Stimulated activated naive B cell treated with anti-CD40 and anti-IgM and Interleukin-4, amounts not matched to agents 10 μg/mL and 1 μg/mL and 100 μg/mL, for 72 hours (primary cell): ENCODE measurements around the gene CBLIF.
"Not testable (repeated sequence)": the region's sequence is repeated elsewhere in the genome, so short reads cannot be mapped to it uniquely, and the experiment has no call there.

Experiments
- ATAC-seq, 2 donors: fragments of 150-1000 bp; cut with Tn5 transposase; replicated peaks; 2 replicates each; pipeline ENCODE4 v1.10.0; 2021; ENCODE audit warnings: moderate library complexity in 1 of 2
- DNase-seq: peaks from one replicate; pipeline ENCODE4 v3.0.0; 2021
- H3K27ac Mint-ChIP-seq: one replicate; pipeline ENCODE4 v1.8.0; 2022; ENCODE audit warnings: mild to moderate bottlenecking, mixed read lengths
- H3K27me3 Mint-ChIP-seq, 2 donors: one replicate each; pipeline ENCODE4 v1.8.0; 2022; ENCODE audit warnings: mixed read lengths in 2 of 2
- H3K36me3 Mint-ChIP-seq, 2 donors: one replicate each; pipeline ENCODE4 v1.8.0; 2022; ENCODE audit warnings: mixed read lengths in 2 of 2, mild to moderate bottlenecking in 1 of 2
- H3K4me1 Mint-ChIP-seq, 2 donors: one replicate each; pipeline ENCODE4 v1.8.0; 2022; ENCODE audit warnings: mixed read lengths in 2 of 2, mild to moderate bottlenecking in 1 of 2
- H3K4me3 Mint-ChIP-seq, 2 donors: one replicate each; pipeline ENCODE4 v1.8.0; 2022; ENCODE audit warnings: mild to moderate bottlenecking in 2 of 2, mixed read lengths in 2 of 2, moderate library complexity in 1 of 2
- H3K9me3 Mint-ChIP-seq, 2 donors: one replicate each; pipeline ENCODE4 v1.8.0; 2022; ENCODE audit warnings: mixed read lengths in 2 of 2, mild to moderate bottlenecking in 1 of 2

The CBLIF gene

GRCh38 chr11:59845399-59845798 is at the start of gene CBLIF:
Gene CBLIF, minus strand, starts transcription at chr11:59845499. Its CDS starts 46 bp downstream, at chr11:59845453.
- Mint-ChIP-seq H3K27me3 (peaks cover 0 to 11% of the 10 kb centered on the region in 2 donors), H3K4me1 (no peaks in the 10 kb centered on the region), H3K4me3 (no peak within 1 kb of the TSS), H3K9me3 (no peaks in the 10 kb centered on the region), H3K27ac (no peak within 1 kb of the TSS), H3K36me3 (no peaks in the 10 kb centered on the region)
- DNase-seq (no peak), ATAC-seq (no peak)

- Mint-ChIP-seq H3K36me3 (peaks cover 0 to 3% of the 10 kb centered on the region in 2 donors), H3K4me1 (no peaks in the 10 kb centered on the region), H3K27me3 (peaks cover 19 to 40% of the 10 kb centered on the region in 2 donors), H3K4me3 (no peak overlapping the region), H3K27ac (no peak overlapping the region), H3K9me3 (peaks cover 12 to 13% of the 10 kb centered on the region in 2 donors)
- DNase-seq = no peak
- ATAC-seq = no peak
These were observed 49.3 kb upstream of the CBLIF start for GRCh38 chr11:59894616-59895015.

- Mint-ChIP-seq H3K4me1 (no peaks in the 10 kb centered on the region), H3K27ac (no peak overlapping the region), H3K4me3 (no peak overlapping the region)
These were observed 46.5 kb upstream of the CBLIF start for GRCh38 chr11:59891781-59892181.

GRCh38 chr11:59887156-59887555 is 41.9 kb upstream of the CBLIF start:
- Mint-ChIP-seq H3K27me3 (peaks cover 17 to 26% of the 10 kb centered on the region in 2 donors), H3K36me3 (peaks cover 8 to 18% of the 10 kb centered on the region in 2 donors), H3K9me3 (peaks cover 34 to 42% of the 10 kb centered on the region in 2 donors)
- ATAC-seq, DNase-seq, H3K4me3 Mint-ChIP-seq, H3K4me1 Mint-ChIP-seq, H3K27ac Mint-ChIP-seq: not testable (repeated sequence)

More at GRCh38 chr11:59891781-59892181, 46.5 kb upstream of the CBLIF start:
- H3K27me3 Mint-ChIP-seq = peaks cover 25 to 47% of the 10 kb centered on the region in 2 donors
- peaks cover 8 to 15% of the 10 kb centered on the region in 2 donors for H3K36me3 Mint-ChIP-seq
- no peak for DNase-seq
- peaks cover 32 to 33% of the 10 kb centered on the region in 2 donors for H3K9me3 Mint-ChIP-seq
- no peak for ATAC-seq

- Mint-ChIP-seq H3K4me3 (no peak overlapping the region), H3K27ac (no peak overlapping the region), H3K36me3 (peaks cover 4 to 7% of the 10 kb centered on the region in 2 donors), H3K27me3 (peaks cover 2 to 7% of the 10 kb centered on the region in 2 donors), H3K9me3 (peaks cover 14 to 19% of the 10 kb centered on the region in 2 donors), H3K4me1 (no peaks in the 10 kb centered on the region)
- no peak for DNase-seq
- no peak for ATAC-seq
These were observed 38.3 kb upstream of the CBLIF start for GRCh38 chr11:59883597-59883996.

- Mint-ChIP-seq H3K4me1 (no peaks in the 10 kb centered on the region), H3K36me3 (no peaks in the 10 kb centered on the region), H3K27ac (no peak overlapping the region), H3K4me3 (no peak overlapping the region), H3K9me3 (no peaks in the 10 kb centered on the region), H3K27me3 (peaks cover 0 to 3% of the 10 kb centered on the region in 2 donors)
- DNase-seq (no peak), ATAC-seq (no peak)
These were observed 34.3 kb upstream of the CBLIF start for GRCh38 chr11:59879567-59879966.

- DNase-seq (no peak), ATAC-seq (no peak)
- H3K9me3 Mint-ChIP-seq = no peaks in the 10 kb centered on the region
- H3K36me3 Mint-ChIP-seq = no peaks in the 10 kb centered on the region
- H3K27ac Mint-ChIP-seq = no peak within 1 kb of the TSS
- no peaks in the 10 kb centered on the region for H3K4me1 Mint-ChIP-seq
- H3K4me3 Mint-ChIP-seq = no peak within 1 kb of the TSS
- H3K27me3 Mint-ChIP-seq = peaks cover 0 to 3% of the 10 kb centered on the region in 2 donors
These were observed 33.3 kb upstream of the CBLIF start, which contains the start of gene OOSP3 for GRCh38 chr11:59878575-59878974. Gene OOSP3, plus strand, starts transcription at chr11:59878782. Its CDS starts 27 bp downstream, at chr11:59878809.

- H3K9me3 Mint-ChIP-seq = no peaks in the 10 kb centered on the region
- H3K27ac Mint-ChIP-seq = no peak overlapping the region
- no peaks in the 10 kb centered on the region for H3K36me3 Mint-ChIP-seq
- no peak overlapping the region for H3K4me3 Mint-ChIP-seq
- DNase-seq (no peak), ATAC-seq (no peak)
- H3K4me1 Mint-ChIP-seq = no peaks in the 10 kb centered on the region
- peaks cover 0 to 3% of the 10 kb centered on the region in 2 donors for H3K27me3 Mint-ChIP-seq
These were observed 32.5 kb upstream of the CBLIF start for GRCh38 chr11:59877784-59878183.

- Mint-ChIP-seq H3K9me3 (no peaks in the 10 kb centered on the region), H3K27me3 (peaks cover 0 to 3% of the 10 kb centered on the region in 2 donors), H3K27ac (no peak overlapping the region), H3K4me1 (no peaks in the 10 kb centered on the region), H3K4me3 (no peak overlapping the region), H3K36me3 (no peaks in the 10 kb centered on the region)
- no peak for ATAC-seq
- DNase-seq = no peak
These were observed 32.0 kb upstream of the CBLIF start for GRCh38 chr11:59877325-59877724.

GRCh38 chr11:59875856-59876519 is 30.7 kb upstream of the CBLIF start:
- ATAC-seq (no peak), DNase-seq (no peak)
- H3K27ac Mint-ChIP-seq = no peak overlapping the region
- peaks cover 1 to 9% of the 10 kb centered on the region in 2 donors for H3K4me1 Mint-ChIP-seq
- H3K9me3 Mint-ChIP-seq = peaks cover 4 to 5% of the 10 kb centered on the region in 2 donors
- H3K36me3 Mint-ChIP-seq = peaks cover 0 to 3% of the 10 kb centered on the region in 2 donors
- peaks cover 0 to 3% of the 10 kb centered on the region in 2 donors for H3K27me3 Mint-ChIP-seq
- no peak overlapping the region for H3K4me3 Mint-ChIP-seq

GRCh38 chr11:59872076-59872475 is 26.8 kb upstream of the CBLIF start:
- H3K27me3 Mint-ChIP-seq = peaks cover 0 to 11% of the 10 kb centered on the region in 2 donors
- DNase-seq = no peak
- H3K4me1 Mint-ChIP-seq = peaks cover 1 to 9% of the 10 kb centered on the region in 2 donors
- H3K27ac Mint-ChIP-seq = no peak overlapping the region
- H3K9me3 Mint-ChIP-seq = peaks cover 13 to 17% of the 10 kb centered on the region in 2 donors
- H3K4me3 Mint-ChIP-seq = no peak overlapping the region
- H3K36me3 Mint-ChIP-seq = peaks cover 0 to 7% of the 10 kb centered on the region in 2 donors
- peak; percentile 74 to 87 for ATAC-seq

- no peak for ATAC-seq
- H3K4me3 Mint-ChIP-seq = no peak overlapping the region
- DNase-seq = no peak
- H3K27ac Mint-ChIP-seq = no peak overlapping the region
- peaks cover 0 to 12% of the 10 kb centered on the region in 2 donors for H3K27me3 Mint-ChIP-seq
- peaks cover 13 to 19% of the 10 kb centered on the region in 2 donors for H3K9me3 Mint-ChIP-seq
- peaks cover 1 to 9% of the 10 kb centered on the region in 2 donors for H3K4me1 Mint-ChIP-seq
- peaks cover 0 to 7% of the 10 kb centered on the region in 2 donors for H3K36me3 Mint-ChIP-seq
These were observed 22.6 kb upstream of the CBLIF start for GRCh38 chr11:59867946-59868345.

GRCh38 chr11:59866836-59867235 is 21.5 kb upstream of the CBLIF start:
- no peak for ATAC-seq
- no peak for DNase-seq
- no peak overlapping the region for H3K27ac Mint-ChIP-seq
- H3K4me3 Mint-ChIP-seq = no peak overlapping the region
- H3K36me3 Mint-ChIP-seq = peaks cover 0 to 7% of the 10 kb centered on the region in 2 donors
- H3K27me3 Mint-ChIP-seq = peaks cover 0 to 12% of the 10 kb centered on the region in 2 donors
- peaks cover 0 to 5% of the 10 kb centered on the region in 2 donors for H3K4me1 Mint-ChIP-seq
- H3K9me3 Mint-ChIP-seq = peaks cover 13 to 19% of the 10 kb centered on the region in 2 donors

- H3K27ac Mint-ChIP-seq = no peak within 1 kb of the TSS
- ATAC-seq = no peak
- DNase-seq = no peak
- H3K9me3 Mint-ChIP-seq = peaks cover 8 to 15% of the 10 kb centered on the region in 2 donors
- no peak within 1 kb of the TSS for H3K4me3 Mint-ChIP-seq
- peaks cover 0 to 4% of the 10 kb centered on the region in 2 donors for H3K36me3 Mint-ChIP-seq
- H3K27me3 Mint-ChIP-seq = peaks cover 0 to 12% of the 10 kb centered on the region in 2 donors
- peaks cover 0 to under 1% of the 10 kb centered on the region in 2 donors for H3K4me1 Mint-ChIP-seq
These were observed 21.1 kb upstream of the CBLIF start, which contains the start of gene TCN1 for GRCh38 chr11:59866397-59866796. Gene TCN1, minus strand, starts transcription at chr11:59866487. Its CDS starts 17 bp downstream, at chr11:59866470.

- DNase-seq = no peak
- Mint-ChIP-seq H3K4me3 (no peak overlapping the region), H3K27me3 (peaks cover 0 to 5% of the 10 kb centered on the region in 2 donors), H3K27ac (no peak overlapping the region), H3K4me1 (no peaks in the 10 kb centered on the region), H3K36me3 (no peaks in the 10 kb centered on the region), H3K9me3 (peaks cover 0 to 7% of the 10 kb centered on the region in 2 donors)
- ATAC-seq = no peak
These were observed 19.7 kb upstream of the CBLIF start for GRCh38 chr11:59865031-59865430.
